GM21423 (cell line): ENCODE measurements around the gene TSPEAR.
"Not testable (repeated sequence)": the region's sequence is repeated elsewhere in the genome, so short reads cannot be mapped to it uniquely, and the experiment has no call there.

Experiments
- ATAC-seq: cut with Tn5 transposase; IDR thresholded peaks from one replicate; pipeline ENCODE4 v1.9.1; 2021; ENCODE audit warnings: mild to moderate bottlenecking, moderate library complexity; ENCODE audit not compliant: unreplicated experiment

The TSPEAR gene

GRCh38 chr21:44555200-44555875, 156.0 kb downstream of the TSPEAR start:
- no peak for ATAC-seq

- ATAC-seq: no peak
Observed at GRCh38 chr21:44552681-44553080, 158.7 kb downstream of the TSPEAR start.

GRCh38 chr21:44552136-44552535, 159.2 kb downstream of the TSPEAR start:
- no peak for ATAC-seq

- ATAC-seq: no peak
Observed at GRCh38 chr21:44551340-44551961, 159.9 kb downstream of the TSPEAR start, which contains the start of gene KRTAP10-2. KRTAP10-2 (minus strand) TSS chr21:44551505; CDS start chr21:44551458, 47 bp downstream.

- no peak for ATAC-seq
Observed at GRCh38 chr21:44550807-44551206, 160.6 kb downstream of the TSPEAR start.

GRCh38 chr21:44550285-44550684, 161.1 kb downstream of the TSPEAR start:
- not testable (repeated sequence) for ATAC-seq

- ATAC-seq: no peak
Observed at GRCh38 chr21:44549525-44550211, 161.7 kb downstream of the TSPEAR start.

- no peak for ATAC-seq
Observed at GRCh38 chr21:44548922-44549321, 162.4 kb downstream of the TSPEAR start.

- ATAC-seq: no peak
Observed at GRCh38 chr21:44548381-44548780, 163.0 kb downstream of the TSPEAR start.

- ATAC-seq: no peak
Observed at GRCh38 chr21:44547656-44548331, 163.6 kb downstream of the TSPEAR start.

GRCh38 chr21:44544566-44544965, 166.8 kb downstream of the TSPEAR start:
- no peak for ATAC-seq

GRCh38 chr21:44542716-44543115, 168.7 kb downstream of the TSPEAR start:
- ATAC-seq: no peak

GRCh38 chr21:44540741-44541288, 170.6 kb downstream of the TSPEAR start:
- ATAC-seq: no peak

- no peak for ATAC-seq
Observed at GRCh38 chr21:44539991-44540666, 171.2 kb downstream of the TSPEAR start, which contains the start of gene KRTAP10-1. KRTAP10-1 (minus strand) TSS chr21:44540195; CDS start chr21:44540150, 45 bp downstream.

- no peak for ATAC-seq
Observed at GRCh38 chr21:44539046-44539445, 172.3 kb downstream of the TSPEAR start.

GRCh38 chr21:44537930-44538911, 173.2 kb downstream of the TSPEAR start:
- no peak for ATAC-seq

GRCh38 chr21:44535963-44536362, 175.4 kb downstream of the TSPEAR start:
- no peak for ATAC-seq

GRCh38 chr21:44534688-44535087, 176.7 kb downstream of the TSPEAR start:
- no peak for ATAC-seq
